Nephron progenitor cell (in vitro differentiated cells): Measurements from ENCODE around the gene BOD1.

Experiments
- DNase-seq: peaks from one replicate; pipeline ENCODE4 v3.0.0; 2021
- H3K27ac Mint-ChIP-seq: 2 replicates; pipeline ENCODE4 v1.8.0; 2021; ENCODE audit warnings: mild to moderate bottlenecking, moderate library complexity, mixed read lengths
- H3K27me3 Mint-ChIP-seq: 2 replicates; pipeline ENCODE4 v1.8.0; 2021; ENCODE audit warnings: mild to moderate bottlenecking, low read depth, mixed read lengths; ENCODE audit not compliant: poor library complexity
- H3K36me3 Mint-ChIP-seq: 2 replicates; pipeline ENCODE4 v1.8.0; 2021; ENCODE audit warnings: low read depth, mixed read lengths
- H3K4me1 Mint-ChIP-seq: 2 replicates; pipeline ENCODE4 v1.8.0; 2021; ENCODE audit warnings: mixed read lengths
- H3K4me3 Mint-ChIP-seq: 2 replicates; pipeline ENCODE4 v1.8.0; 2021; ENCODE audit warnings: mild to moderate bottlenecking, moderate library complexity, mixed read lengths
- H3K9me3 Mint-ChIP-seq: 2 replicates; pipeline ENCODE4 v1.8.0; 2021; ENCODE audit warnings: mild to moderate bottlenecking, moderate library complexity, mixed read lengths
- TF ChIP-seq, protein P1 (sequence below): fragments of 200-600 bp; sonication (generic); IDR thresholded peaks from 2 replicates; pipeline ENCODE4 v1.5.0; 2021; ENCODE audit warnings: antibody characterized with exemption

BOD1 gene

DNA sequence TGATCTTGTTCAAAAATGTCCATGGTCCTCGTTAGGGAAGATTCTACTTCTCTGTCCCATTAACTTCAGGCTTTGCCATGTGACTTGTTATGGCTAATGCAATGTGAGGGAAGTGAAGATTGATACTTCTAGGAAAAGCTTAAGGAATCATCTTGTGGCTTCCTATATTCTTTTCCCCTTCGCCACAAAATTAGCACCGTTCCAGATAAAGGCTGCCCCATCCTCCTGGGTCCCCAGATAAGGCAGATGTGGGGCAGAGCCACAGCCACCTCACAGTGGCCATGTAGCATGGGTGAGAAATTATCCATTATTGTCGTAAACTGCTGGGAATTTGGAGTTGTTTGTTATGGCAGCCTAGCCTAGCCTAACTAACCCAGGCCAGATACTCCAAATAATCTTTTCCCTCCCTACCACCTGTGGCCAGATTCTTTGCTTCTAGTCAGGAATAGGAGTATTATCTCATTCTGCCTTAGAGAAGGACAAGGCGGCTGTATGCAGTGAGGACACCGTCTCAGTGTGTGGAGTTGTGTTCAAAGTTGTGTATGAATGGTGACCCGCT is 31.9 kb upstream of the BOD1 start:
- Mint-ChIP-seq H3K4me1 (peaks cover 36% of the 10 kb centered on the region), H3K27ac (no peak overlapping the region), H3K9me3 (peaks cover 34% of the 10 kb centered on the region), H3K4me3 (no peak overlapping the region), H3K36me3 (peaks cover 14% of the 10 kb centered on the region), H3K27me3 (peaks cover 11% of the 10 kb centered on the region)
- TF ChIP-seq, protein P1, sequence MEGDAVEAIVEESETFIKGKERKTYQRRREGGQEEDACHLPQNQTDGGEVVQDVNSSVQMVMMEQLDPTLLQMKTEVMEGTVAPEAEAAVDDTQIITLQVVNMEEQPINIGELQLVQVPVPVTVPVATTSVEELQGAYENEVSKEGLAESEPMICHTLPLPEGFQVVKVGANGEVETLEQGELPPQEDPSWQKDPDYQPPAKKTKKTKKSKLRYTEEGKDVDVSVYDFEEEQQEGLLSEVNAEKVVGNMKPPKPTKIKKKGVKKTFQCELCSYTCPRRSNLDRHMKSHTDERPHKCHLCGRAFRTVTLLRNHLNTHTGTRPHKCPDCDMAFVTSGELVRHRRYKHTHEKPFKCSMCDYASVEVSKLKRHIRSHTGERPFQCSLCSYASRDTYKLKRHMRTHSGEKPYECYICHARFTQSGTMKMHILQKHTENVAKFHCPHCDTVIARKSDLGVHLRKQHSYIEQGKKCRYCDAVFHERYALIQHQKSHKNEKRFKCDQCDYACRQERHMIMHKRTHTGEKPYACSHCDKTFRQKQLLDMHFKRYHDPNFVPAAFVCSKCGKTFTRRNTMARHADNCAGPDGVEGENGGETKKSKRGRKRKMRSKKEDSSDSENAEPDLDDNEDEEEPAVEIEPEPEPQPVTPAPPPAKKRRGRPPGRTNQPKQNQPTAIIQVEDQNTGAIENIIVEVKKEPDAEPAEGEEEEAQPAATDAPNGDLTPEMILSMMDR = no peak
- no peak for DNase-seq

- TF ChIP-seq, protein P1 = no peak
- H3K4me1 Mint-ChIP-seq = peaks cover 49% of the 10 kb centered on the region
- H3K9me3 Mint-ChIP-seq = peaks cover 17% of the 10 kb centered on the region
- H3K4me3 Mint-ChIP-seq = no peak overlapping the region
- DNase-seq = no peak
- no peak overlapping the region for H3K27ac Mint-ChIP-seq
- peaks cover 11% of the 10 kb centered on the region for H3K27me3 Mint-ChIP-seq
- H3K36me3 Mint-ChIP-seq = no peaks in the 10 kb centered on the region
These were observed 30.2 kb upstream of the BOD1 start for GRCh38 chr5:173646692-173647091.

GRCh38 chr5:173645890-173646574 is 29.6 kb upstream of the BOD1 start:
- DNase-seq = no peak
- Mint-ChIP-seq H3K4me3 (no peak overlapping the region), H3K4me1 (peaks cover 56% of the 10 kb centered on the region), H3K27me3 (peaks cover 11% of the 10 kb centered on the region), H3K27ac (no peak overlapping the region), H3K36me3 (no peaks in the 10 kb centered on the region), H3K9me3 (peaks cover 12% of the 10 kb centered on the region)
- TF ChIP-seq, protein P1 = no peak

DNA sequence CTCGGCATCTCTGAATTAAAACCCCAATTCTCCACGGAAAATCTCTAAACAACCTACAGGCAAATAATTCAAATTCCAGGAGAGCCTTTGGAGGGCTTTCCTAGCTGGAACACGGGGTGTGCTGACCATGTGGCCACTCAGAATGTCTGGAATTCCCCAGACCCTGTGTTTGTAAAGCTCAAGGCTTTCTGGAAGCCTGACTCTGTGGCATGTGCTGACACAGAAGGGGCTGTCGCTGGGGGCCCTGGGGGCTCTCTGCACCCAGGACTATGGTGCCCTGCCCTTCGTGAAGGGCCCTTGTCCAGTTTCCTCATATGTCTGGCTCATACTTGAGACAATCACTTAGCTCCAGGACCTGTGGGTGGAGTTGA is 29.0 kb upstream of the BOD1 start:
- H3K36me3 Mint-ChIP-seq = no peaks in the 10 kb centered on the region
- H3K27ac Mint-ChIP-seq = no peak overlapping the region
- peaks cover 62% of the 10 kb centered on the region for H3K4me1 Mint-ChIP-seq
- H3K9me3 Mint-ChIP-seq = peaks cover 6% of the 10 kb centered on the region
- TF ChIP-seq, protein P1 = no peak
- DNase-seq = no peak
- H3K27me3 Mint-ChIP-seq = peaks cover 11% of the 10 kb centered on the region
- H3K4me3 Mint-ChIP-seq = no peak overlapping the region

- TF ChIP-seq, protein P1 = no peak
- Mint-ChIP-seq H3K36me3 (no peaks in the 10 kb centered on the region), H3K9me3 (peaks cover under 1% of the 10 kb centered on the region), H3K4me1 (peaks cover 67% of the 10 kb centered on the region), H3K4me3 (no peak overlapping the region), H3K27ac (no peak overlapping the region), H3K27me3 (peaks cover 11% of the 10 kb centered on the region)
- no peak for DNase-seq
These were observed 28.4 kb upstream of the BOD1 start for GRCh38 chr5:173644673-173645436.
